Stimulated activated CD4-positive, alpha-beta T cell treated with anti-CD3 and anti-CD28 coated beads, TNF-alpha, amount 100 ng/mL, for 4 hours (primary cell): ENCODE measurements around the gene PDCD4.

Source experiments
- DNase-seq, 3 experiments: peaks; one replicate each; pipeline ENCODE4 v3.0.0-alpha.2; 2020; ENCODE audit warnings: low read depth in 3 of 3

Gene PDCD4

GRCh38 chr10:110842326-110842904 is 29.3 kb upstream of the PDCD4 start:
- no peak for DNase-seq

GRCh38 chr10:110843031-110843430 is 28.7 kb upstream of the PDCD4 start:
- DNase-seq, result no peak

GRCh38 chr10:110843796-110844616 is 27.7 kb upstream of the PDCD4 start:
- DNase-seq, result no peak

- DNase-seq, result no peak
Measured at GRCh38 chr10:110844617-110844881, 27.2 kb upstream of the PDCD4 start.

GRCh38 chr10:110845192-110845755 is 26.5 kb upstream of the PDCD4 start:
- DNase-seq, result no peak

- no peak for DNase-seq
Measured at GRCh38 chr10:110845756-110846620, 25.7 kb upstream of the PDCD4 start.

GRCh38 chr10:110847374-110847773 is 24.4 kb upstream of the PDCD4 start:
- DNase-seq, result no peak

GRCh38 chr10:110848106-110848505 is 23.6 kb upstream of the PDCD4 start:
- no peak for DNase-seq

GRCh38 chr10:110850099-110850498 is 21.6 kb upstream of the PDCD4 start:
- no peak for DNase-seq

- no peak for DNase-seq
Measured at GRCh38 chr10:110851020-110851612, 20.6 kb upstream of the PDCD4 start.

GRCh38 chr10:110852255-110852896 is 19.4 kb upstream of the PDCD4 start:
- DNase-seq, result no peak

- DNase-seq, result no peak
Measured at GRCh38 chr10:110852947-110853346, 18.8 kb upstream of the PDCD4 start.

- no peak for DNase-seq
Measured at GRCh38 chr10:110853921-110854605, 17.7 kb upstream of the PDCD4 start.

- DNase-seq, result no peak
Measured at GRCh38 chr10:110857265-110858171, 14.2 kb upstream of the PDCD4 start.

- no peak for DNase-seq
Measured at GRCh38 chr10:110858297-110858934, 13.3 kb upstream of the PDCD4 start.

GRCh38 chr10:110859206-110859972 is 12.3 kb upstream of the PDCD4 start:
- no peak for DNase-seq

- no peak for DNase-seq
Measured at GRCh38 chr10:110859973-110860376, 11.8 kb upstream of the PDCD4 start.

- DNase-seq, result peak in 1 of 3 experiments; percentile 23
Measured at GRCh38 chr10:110860576-110861241, 11.0 kb upstream of the PDCD4 start.
